Stomach (tissue), 4 donors: ENCODE measurements around the gene SMARCD2.

Experiments used
- EP300 ChIP-seq: sonication (generic); formaldehyde crosslinking; IDR thresholded peaks from one replicate; pipeline ENCODE4 v1.6.1; 2017; ENCODE audit warnings: antibody characterized with exemption
- POLR2A ChIP-seq, 4 donors: fragments of 450-650 bp; IDR thresholded peaks; one replicate each; pipeline ENCODE4 v1.6.1; 2016; ENCODE audit warnings: antibody characterized with exemption in 4 of 4, control low read depth in 2 of 4, mild to moderate bottlenecking in 1 of 4, moderate library complexity in 1 of 4
- POLR2AphosphoS5 ChIP-seq, 3 donors: sonication (generic); formaldehyde crosslinking; IDR thresholded peaks; one replicate each; pipeline ENCODE4 v1.6.1; 2016; ENCODE audit warnings: antibody characterized with exemption in 3 of 3
- TF ChIP-seq, protein P1 (sequence below), 7 experiments: fragments of 450-650 bp in 4 of 7; fragments of 200-600 bp in 3 of 7; sonication (generic) in 3 of 7; IDR thresholded peaks; one replicate each; pipeline ENCODE4 v1.5.1; 2016 to 2019; ENCODE audit warnings: antibody characterized with exemption in 7 of 7, control low read depth in 2 of 7, mild to moderate bottlenecking in 1 of 7

DNA sequence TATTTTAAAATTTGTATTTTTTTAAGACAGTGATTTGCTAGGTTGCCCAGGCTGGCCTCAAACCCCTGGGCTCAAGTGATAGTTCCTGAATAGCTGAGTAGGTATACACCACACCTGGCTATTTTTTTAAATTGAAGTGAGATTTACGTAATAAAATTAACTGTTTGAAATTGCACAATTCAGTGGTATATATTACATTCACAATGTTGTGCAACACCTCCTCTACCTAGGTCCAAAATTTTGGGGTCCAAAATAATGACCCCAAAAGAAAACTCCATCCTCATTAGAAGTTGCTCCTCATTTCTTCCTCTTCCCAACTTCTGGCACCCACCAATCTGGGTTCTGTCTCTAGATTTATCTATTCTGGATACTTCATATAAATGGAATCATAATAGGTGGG lies 3.0 kb upstream of the SMARCD2 start:
- TF ChIP-seq, protein P1, sequence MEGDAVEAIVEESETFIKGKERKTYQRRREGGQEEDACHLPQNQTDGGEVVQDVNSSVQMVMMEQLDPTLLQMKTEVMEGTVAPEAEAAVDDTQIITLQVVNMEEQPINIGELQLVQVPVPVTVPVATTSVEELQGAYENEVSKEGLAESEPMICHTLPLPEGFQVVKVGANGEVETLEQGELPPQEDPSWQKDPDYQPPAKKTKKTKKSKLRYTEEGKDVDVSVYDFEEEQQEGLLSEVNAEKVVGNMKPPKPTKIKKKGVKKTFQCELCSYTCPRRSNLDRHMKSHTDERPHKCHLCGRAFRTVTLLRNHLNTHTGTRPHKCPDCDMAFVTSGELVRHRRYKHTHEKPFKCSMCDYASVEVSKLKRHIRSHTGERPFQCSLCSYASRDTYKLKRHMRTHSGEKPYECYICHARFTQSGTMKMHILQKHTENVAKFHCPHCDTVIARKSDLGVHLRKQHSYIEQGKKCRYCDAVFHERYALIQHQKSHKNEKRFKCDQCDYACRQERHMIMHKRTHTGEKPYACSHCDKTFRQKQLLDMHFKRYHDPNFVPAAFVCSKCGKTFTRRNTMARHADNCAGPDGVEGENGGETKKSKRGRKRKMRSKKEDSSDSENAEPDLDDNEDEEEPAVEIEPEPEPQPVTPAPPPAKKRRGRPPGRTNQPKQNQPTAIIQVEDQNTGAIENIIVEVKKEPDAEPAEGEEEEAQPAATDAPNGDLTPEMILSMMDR (IDR thresholded peaks at IDR 0.05), result no peak
- TF ChIP-seq EP300 (no peak), POLR2AphosphoS5 (IDR thresholded peaks at IDR 0.05) (no peak), POLR2A (IDR thresholded peaks at IDR 0.05) (no peak)
